Measurements from ENCODE around the gene HOXB4. TPM values are rescaled to one million over a fixed set of nuclear protein-coding genes. Genes with fewer than 3 reads are reported as not detected.

Gene HOXB4
- total RNA-seq, 1 experiment from 2014 or later = 11.3 TPM

DNA sequence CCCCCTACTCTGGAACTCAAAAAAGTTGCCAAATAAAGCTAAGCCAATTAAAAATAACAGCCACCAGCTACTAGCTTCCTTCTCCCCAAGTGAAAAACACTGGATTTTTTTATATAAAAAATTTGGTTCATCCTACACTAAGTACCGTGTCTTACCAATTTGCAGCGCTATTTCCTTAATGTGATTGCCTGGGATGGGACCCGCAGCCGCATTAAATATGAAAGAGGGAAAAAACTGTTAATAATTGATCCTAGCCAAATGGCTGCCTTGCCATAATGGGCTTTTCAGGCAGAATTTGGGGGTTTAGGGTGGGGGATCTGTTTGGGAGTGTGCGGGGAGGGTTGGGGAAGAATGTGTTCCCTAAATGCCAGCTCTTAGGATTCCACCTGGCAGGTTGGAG lies 46.0 kb upstream of the HOXB4 start:
- Histone ChIP-seq H3K4me1 (ENCODE audit: control insufficient read depth in 1 of 2, insufficient read depth in 2 of 2, low read length in 2 of 2) (peaks cover 15 to 32% of the 10 kb centered on the region in 2 experiments), H3K4me2 (ENCODE audit: low read length) (peak overlapping the region; percentile 98), H3K27me3 (ENCODE audit: insufficient read depth, low read length) (no peaks in the 10 kb centered on the region), H3K9ac (ENCODE audit: low read length) (peak overlapping the region; percentile 95), H4K20me1 (ENCODE audit: insufficient read depth) (no peaks in the 10 kb centered on the region), H3K9me2 (ENCODE audit: insufficient read depth) (no peaks in the 10 kb centered on the region), H3K36me3 (ENCODE audit: control insufficient read depth in 1 of 2, insufficient read depth in 2 of 2, low read length in 2 of 2) (no peaks in the 10 kb centered on the region; a peak in 1 of 4 replicates), H3K79me2 (ENCODE audit: insufficient read depth, low read length) (peaks cover 42% of the 10 kb centered on the region), H3K9me3 (ENCODE audit: control insufficient read depth in 1 of 2, insufficient read depth in 1 of 2, low read depth in 1 of 2, low read length in 2 of 2) (no peaks in the 10 kb centered on the region), H2AFZ (ENCODE audit: low read depth, low read length, poor library complexity, severe bottlenecking) (no peak overlapping the region), H3K27ac (ENCODE audit: low read depth, low read length) (peak overlapping the region; percentile 95; the same call in 1 of the 2 replicates), H3K4me3 (replicated peaks in 1 of 2; ENCODE audit: low read depth in 1 of 2, low read length in 2 of 2) (peak overlapping the region; percentile 81 to 86)
- POLR2A ChIA-PET = interaction anchor here (0.6 to 1.8 kb wide), 2 partner anchors 17 to 359 kb away, joined by 3 to 6 read pairs; no protein-coding TSS in a partner anchor
- RAD21 ChIA-PET (ENCODE audit: low non-redundant PET in 1 of 2, low total read pairs in 2 of 2, uncharacterized antibody in 2 of 2, unreplicated experiment in 2 of 2) = no interaction called here
- BruUV-seq (replicated peaks) = no TSS peak
- TF ChIP-seq CTCF (IDR thresholded peaks at IDR 0.05 in 2 of 3, conservative IDR thresholded peaks at IDR 0.05 in 1 of 3; ENCODE audit: borderline replicate concordance in 1 of 3, insufficient read depth in 1 of 3, low read depth in 2 of 3, low read length in 2 of 3) (no peak), YY1 (IDR thresholded peaks at IDR 0.05; ENCODE audit: extremely low read depth, insufficient replicate concordance, low read depth, low read length) (no peak), ZNF274 (IDR thresholded peaks at IDR 0.05; ENCODE audit: low read depth, low read length) (no peak), EZH2phosphoT487 (IDR thresholded peaks at IDR 0.05; ENCODE audit: borderline replicate concordance) (no peak), EZH2 (IDR thresholded peaks at IDR 0.05) (no peak)
- TF ChIP-seq, protein P1, sequence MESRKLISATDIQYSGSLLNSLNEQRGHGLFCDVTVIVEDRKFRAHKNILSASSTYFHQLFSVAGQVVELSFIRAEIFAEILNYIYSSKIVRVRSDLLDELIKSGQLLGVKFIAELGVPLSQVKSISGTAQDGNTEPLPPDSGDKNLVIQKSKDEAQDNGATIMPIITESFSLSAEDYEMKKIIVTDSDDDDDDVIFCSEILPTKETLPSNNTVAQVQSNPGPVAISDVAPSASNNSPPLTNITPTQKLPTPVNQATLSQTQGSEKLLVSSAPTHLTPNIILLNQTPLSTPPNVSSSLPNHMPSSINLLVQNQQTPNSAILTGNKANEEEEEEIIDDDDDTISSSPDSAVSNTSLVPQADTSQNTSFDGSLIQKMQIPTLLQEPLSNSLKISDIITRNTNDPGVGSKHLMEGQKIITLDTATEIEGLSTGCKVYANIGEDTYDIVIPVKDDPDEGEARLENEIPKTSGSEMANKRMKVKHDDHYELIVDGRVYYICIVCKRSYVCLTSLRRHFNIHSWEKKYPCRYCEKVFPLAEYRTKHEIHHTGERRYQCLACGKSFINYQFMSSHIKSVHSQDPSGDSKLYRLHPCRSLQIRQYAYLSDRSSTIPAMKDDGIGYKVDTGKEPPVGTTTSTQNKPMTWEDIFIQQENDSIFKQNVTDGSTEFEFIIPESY (IDR thresholded peaks at IDR 0.05; ENCODE audit: extremely low read depth, insufficient replicate concordance, low read length) = no peak
- TF ChIP-seq, protein P2, sequence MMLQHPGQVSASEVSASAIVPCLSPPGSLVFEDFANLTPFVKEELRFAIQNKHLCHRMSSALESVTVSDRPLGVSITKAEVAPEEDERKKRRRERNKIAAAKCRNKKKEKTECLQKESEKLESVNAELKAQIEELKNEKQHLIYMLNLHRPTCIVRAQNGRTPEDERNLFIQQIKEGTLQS (IDR thresholded peaks at IDR 0.05) = no peak
- CTCF ChIA-PET = interaction anchor here (0.9 to 1.4 kb wide), 3 partner anchors 316 to 363 kb away, joined by 3 read pairs; no protein-coding TSS in a partner anchor
- intact Hi-C loops (cut with micrococcal nuclease) = no loop called here
- DNase-seq (ENCODE audit: low read depth, low spot score) (no peak), ATAC-seq (no peak)
